HG03439 (cell line): ENCODE measurements around the gene POU2F1.

Experiments used
- ATAC-seq: cut with Tn5 transposase; IDR thresholded peaks from one replicate; pipeline ENCODE4 v1.9.1; 2021; ENCODE audit warnings: mild to moderate bottlenecking, moderate library complexity; ENCODE audit not compliant: unreplicated experiment

The POU2F1 gene

DNA sequence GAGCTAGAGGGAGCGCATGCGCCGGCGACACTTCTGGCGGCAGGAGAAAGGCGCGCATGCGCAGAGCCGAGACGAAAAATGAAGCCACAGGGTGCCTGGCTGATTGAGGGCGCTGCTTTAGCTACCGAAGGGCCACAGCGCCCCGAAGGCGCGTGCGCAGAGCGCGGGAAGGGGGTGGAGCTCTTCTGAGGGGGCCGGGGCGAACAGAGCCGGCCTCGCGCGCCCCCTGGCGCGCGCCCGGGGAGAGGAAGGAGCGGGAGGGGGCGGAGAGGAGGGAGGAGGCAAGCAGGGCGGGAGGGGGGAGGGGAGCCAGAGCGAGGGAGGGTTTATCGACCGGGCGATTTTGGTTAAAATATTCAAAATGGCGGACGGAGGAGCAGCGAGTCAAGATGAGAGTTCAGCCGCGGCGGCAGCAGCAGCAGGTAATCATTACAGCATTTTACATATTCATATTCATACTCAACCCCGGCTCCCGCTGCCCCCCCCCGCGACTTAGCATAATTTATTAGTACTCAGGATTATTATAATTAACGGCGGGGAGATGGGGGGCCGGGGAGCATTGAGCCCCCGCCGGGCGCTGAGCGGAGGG lies at the start of gene POU2F1:
TSS of gene POU2F1 (plus strand) at position 350 of the 589 bp plus-strand sequence. CDS start at position 362, 12 bp downstream.
- ATAC-seq: peak; percentile 55

GRCh38 chr1:167171286-167171929 lies 49.3 kb upstream of the POU2F1 start:
- no peak for ATAC-seq

GRCh38 chr1:167173516-167174184 lies 47.0 kb upstream of the POU2F1 start:
- ATAC-seq: no peak

DNA sequence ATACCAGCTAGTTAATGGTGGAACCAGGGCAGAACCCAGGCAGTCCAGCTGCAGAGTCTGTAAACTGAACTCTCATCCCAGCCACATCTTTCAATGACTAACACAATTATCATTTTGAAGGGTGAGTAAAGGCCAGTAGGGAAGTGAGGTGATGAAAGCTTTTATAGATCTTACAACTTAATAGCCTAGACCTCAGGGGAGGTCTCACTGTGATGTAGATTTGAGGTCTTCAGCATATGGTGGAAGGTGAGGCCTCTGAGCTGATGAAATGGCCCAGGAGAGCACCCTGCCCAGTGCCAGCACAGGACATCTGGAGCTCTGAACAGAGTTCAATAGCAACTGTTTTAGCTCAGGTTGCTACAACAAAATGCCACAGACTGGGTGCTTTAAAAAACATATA lies 44.8 kb upstream of the POU2F1 start:
- ATAC-seq: no peak

DNA sequence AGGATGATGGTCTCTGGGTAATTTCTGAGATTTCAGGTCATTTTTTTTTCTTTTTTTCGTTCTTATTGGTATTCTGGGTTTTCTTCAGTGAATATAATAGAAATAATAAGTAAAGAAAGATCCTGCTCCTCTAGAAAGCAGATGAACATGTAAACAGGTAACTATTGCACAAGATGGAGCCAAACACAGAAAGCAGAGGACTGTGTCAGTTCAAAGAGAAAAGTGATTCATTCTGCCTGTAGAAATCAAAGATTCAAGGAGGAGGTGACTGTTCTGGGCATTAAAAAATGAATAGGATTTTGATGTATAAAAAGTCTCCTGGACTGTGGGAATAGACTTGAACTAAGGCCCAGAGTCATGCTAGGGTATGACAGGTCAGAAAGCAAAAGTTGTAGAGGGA lies 41.9 kb upstream of the POU2F1 start:
- no peak for ATAC-seq

GRCh38 chr1:167182571-167183320 lies 37.9 kb upstream of the POU2F1 start:
- no peak for ATAC-seq

GRCh38 chr1:167184081-167184480 lies 36.6 kb upstream of the POU2F1 start:
- no peak for ATAC-seq

DNA sequence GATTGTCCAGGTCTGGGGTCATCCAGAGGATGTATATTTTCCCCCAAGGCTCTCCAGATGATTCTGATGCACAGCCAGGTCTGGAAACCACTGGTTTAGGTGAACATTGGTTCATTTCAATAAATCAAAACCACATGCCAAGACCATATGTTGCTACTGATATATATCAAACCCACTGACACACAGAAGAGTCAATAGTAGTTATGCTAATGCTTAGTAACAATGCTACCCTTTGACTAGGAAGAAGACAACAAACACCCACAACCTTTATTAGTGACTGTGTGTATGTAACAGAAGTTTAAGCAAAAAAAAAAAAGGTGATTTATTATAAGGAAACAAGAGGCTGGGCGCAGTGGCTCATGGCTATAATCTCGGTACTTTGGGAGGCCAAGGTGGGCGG lies 35.6 kb upstream of the POU2F1 start:
- no peak for ATAC-seq

DNA sequence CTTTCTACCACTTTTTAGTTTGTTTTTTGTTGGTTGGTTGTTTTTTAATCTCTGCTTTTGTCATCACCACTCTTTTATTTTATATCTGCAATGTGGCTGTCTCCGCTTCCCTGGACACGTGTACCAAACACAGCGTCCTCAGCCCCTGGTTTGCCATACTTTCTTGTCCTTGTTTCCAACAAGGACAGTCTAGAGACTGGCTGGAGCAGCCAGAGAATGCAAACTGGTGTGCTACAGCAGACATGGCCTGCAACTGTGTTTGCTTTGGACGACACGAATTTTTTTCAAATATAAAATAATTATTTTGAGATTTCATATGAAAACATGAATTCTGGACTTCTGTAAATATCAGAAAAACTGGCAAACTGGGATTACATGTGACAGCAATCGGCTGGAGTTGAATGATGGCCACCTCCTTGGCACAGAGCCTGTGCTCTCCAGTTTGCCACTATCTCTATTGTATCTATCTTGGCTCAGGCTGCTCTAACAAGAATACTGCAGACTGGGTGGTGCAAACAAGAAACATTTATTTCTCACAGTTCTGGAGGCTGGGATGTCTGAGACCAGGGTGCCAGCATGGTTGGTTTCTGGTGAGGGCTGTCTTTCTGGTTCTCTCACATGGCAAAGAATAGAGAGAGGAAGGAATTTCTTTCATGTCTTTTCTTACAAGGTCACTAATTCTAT lies 34.6 kb upstream of the POU2F1 start:
- no peak for ATAC-seq

DNA sequence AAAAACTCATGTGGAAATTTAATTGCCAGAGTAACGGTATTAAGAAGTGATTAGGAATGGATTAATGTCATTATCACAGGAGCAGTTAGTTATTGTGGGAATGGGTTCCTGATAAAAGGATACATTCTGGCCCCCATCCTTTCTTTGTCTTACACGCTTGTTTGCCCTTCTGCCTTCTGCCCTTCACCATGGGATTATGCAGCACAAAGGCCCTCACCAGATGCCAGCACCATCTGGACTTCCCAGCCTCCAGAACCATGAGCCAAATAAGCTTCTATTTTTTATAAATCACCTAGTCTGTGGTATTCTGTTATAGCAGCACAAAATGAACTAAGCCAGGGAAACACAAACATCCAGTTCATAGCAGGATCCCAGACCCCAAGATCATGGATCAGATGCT lies 33.9 kb upstream of the POU2F1 start:
- no peak for ATAC-seq

DNA sequence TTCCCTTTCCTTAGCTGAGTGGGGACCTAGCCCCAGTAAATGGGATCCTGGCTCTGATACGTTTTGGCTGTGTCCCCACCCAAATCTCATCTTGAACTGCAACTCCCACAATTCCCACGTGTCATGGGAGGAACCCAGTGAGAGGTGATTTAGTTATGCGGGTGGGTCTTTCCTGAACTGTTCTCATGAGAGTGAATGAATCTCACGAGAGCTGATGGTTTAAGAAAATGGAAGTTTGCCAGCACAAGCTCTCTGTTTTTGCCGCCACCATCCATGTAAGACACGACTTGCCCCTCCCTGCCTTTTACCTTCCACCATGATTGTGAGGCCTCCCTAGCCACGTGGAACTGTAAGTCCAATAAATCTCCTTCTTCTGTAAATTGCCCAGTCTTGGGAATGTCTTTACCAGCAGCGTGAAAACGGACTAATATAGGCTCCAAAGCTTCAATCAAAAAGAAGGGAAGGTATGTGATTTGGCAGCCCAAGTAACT lies 29.9 kb upstream of the POU2F1 start:
- ATAC-seq: no peak

DNA sequence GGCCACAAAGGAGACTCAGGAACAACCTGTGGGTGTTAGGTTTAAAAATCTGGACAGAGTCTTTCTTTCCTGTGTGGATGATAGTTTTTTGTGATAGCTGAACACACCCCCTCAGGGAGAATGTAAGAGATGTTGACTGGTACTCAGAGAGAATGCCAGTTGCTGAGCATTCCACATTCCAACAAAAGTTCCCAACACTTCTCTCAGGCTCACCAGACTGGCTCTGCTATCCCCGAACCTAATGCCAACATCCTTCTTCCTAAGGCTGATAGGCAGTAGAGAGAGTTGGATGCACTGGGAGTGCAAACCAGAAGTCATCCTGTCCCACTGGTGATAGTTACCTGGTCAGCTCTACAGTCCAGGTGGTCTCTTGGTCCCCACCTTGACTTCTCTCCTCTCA lies 28.7 kb upstream of the POU2F1 start:
- no peak for ATAC-seq

GRCh38 chr1:167194182-167194581 lies 26.5 kb upstream of the POU2F1 start:
- no peak for ATAC-seq

DNA sequence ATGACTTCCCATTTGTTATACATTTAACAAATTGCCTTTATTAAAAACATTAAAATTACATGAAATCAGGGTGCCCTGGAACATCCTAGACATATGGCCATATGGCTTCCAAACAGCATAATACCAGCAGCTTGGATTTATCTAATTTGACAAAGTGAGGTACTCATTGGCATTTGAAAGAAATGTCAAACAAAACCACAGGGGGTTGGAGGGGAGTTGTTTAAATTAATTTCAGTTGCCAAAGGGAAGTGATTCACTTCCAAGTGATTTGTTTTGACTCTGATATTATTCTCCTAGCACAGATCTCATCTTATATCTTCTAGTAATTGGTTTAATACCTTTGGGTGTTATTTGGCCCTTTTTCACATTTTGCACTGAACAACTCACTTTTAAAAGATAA lies 24.5 kb upstream of the POU2F1 start:
- no peak for ATAC-seq

- no peak for ATAC-seq
Measured at GRCh38 chr1:167197236-167197635, 23.4 kb upstream of the POU2F1 start.

DNA sequence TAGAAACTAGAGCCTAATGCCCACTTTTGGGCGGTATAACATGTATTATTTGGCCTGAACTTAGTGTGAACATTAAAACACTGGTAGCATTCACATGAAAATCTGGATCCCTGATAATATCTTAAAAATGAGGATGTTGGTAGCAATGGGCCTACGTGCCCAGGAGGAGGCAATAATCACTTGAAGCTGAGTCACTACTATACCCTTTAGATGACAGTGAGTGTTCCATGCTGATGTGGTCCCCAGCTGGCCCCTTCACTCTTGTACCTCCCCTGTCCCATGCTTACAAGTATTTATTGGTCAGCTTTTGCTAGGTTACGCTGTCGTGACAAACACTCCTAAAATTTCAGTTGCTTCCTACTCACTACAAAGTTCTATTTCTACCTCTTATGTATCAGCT lies 23.0 kb upstream of the POU2F1 start:
- no peak for ATAC-seq

- ATAC-seq: no peak
Measured at GRCh38 chr1:167198518-167199133, 22.1 kb upstream of the POU2F1 start.

DNA sequence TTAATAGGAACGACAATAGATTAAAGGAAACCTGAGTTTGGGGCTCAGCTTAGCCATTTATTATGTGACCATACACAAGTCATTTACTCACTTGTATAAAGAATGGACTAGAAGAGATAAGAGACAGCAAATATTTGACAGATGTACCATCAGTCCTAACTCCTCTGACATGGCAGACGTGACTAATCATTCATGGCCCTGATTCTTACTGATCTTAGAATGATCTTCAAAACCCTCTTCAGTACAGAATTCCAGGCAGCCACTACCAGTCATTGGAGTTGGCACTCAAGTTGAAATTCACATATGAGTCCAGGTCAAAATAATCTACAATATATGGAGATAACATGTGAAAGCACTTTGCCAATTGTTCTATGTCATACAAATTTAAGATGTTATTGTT lies 21.0 kb upstream of the POU2F1 start:
- no peak for ATAC-seq

DNA sequence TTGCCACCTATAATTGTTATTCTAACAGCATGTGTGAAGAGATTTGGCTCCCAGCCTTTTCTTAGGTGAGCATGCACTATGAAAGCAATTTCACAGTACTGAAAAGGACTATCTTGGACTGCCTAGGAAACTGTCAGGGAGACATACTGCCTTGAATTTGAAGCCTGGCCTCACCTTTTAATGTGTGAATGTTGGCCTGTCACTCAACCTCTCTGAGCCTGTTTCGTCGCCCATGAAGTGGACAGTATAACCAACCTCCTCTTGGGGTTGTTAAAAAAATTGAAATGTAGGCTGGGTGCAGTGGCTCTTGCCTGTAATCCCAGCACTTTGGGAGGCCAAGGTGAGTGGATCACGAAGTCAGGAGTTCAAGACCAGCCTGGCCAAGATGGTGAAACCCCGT lies 20.4 kb upstream of the POU2F1 start:
- no peak for ATAC-seq

DNA sequence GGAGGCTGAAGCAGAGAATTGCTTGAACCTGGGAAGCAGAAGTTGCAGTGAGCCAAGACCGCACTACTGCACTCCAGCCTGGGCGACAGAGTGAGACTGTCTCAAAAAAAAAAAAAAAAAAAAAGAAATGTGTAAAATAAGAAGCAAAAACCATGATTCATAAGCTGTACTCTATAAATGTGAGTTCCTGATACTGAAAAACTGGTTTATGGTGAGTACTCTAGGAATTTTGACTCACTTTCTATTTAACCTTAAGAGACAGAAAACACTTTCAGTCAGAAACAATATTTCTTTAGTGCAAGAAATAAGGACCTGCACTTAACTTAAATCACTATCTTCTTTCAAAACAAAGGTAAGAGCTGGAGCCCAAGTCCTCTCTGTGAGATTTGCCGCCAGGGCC lies 19.9 kb upstream of the POU2F1 start:
- no peak for ATAC-seq

DNA sequence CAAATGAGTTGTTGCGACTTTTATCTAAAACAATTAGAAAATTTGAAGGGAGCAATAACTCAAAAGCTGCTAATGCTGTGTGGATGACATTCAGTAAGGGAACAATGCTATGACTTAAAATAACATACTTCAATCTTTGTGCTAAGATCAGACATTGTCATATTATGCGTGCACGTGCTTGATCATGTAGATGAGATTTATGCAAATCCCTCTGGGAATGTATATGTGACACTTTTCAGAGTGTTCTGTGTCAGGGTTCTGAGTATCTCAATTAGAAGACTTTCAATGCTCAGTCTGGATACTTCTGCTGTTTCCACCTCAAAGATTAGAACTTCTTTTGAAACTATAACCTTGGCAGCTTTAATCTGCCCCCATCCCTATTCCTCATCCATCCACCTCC lies 18.6 kb upstream of the POU2F1 start:
- ATAC-seq: no peak
